H1 (cell line): ENCODE results near the gene AEBP1. TPM values are rescaled to one million over a fixed set of nuclear protein-coding genes. Genes with fewer than 3 reads are reported as not detected.

ENCODE experiments used
- CTCF ChIA-PET: fragments of 300-600 bp; sonication (Branson Sonifier 250); formaldehyde crosslinking; loops from one replicate; lab custom pipeline; 2021; ENCODE audit not compliant: partially characterized antibody; lab: Charles Lee
- POLR2A ChIA-PET: fragments of 300-600 bp; sonication (Branson Sonifier 250); formaldehyde crosslinking; loops from one replicate; lab custom pipeline; 2021; ENCODE audit warnings: inconsistent platforms; ENCODE audit not compliant: partially characterized antibody; lab: Charles Lee
- DNase-seq, 2 experiments: peaks; one replicate each; pipeline versions ENCODE4 v3.0.0 to v3.0.0-alpha.2; 2010 to 2022; ENCODE audit warnings: low spot score in 2 of 2, low read depth in 1 of 2, mixed read lengths in 1 of 2
- FAIRE-seq: peaks from 2 replicates; lab custom pipeline; 2011; peaks lifted over from hg19 to GRCh38; lab: Jason Lieb, UNC
- H2AFZ ChIP-seq: 2 replicates; pipeline ENCODE4 v1.8.1; 2012; ENCODE audit warnings: low read length, inconsistent platforms
- H2AK5ac ChIP-seq: 2 replicates; pipeline ENCODE4 v1.6.1; 2013; ENCODE audit warnings: low read depth, low read length
- H2BK120ac ChIP-seq: replicated peaks from 2 replicates; pipeline ENCODE3; 2013; ENCODE audit warnings: low read depth, low read length, inconsistent platforms
- H2BK12ac ChIP-seq: 2 replicates; pipeline ENCODE4 v1.6.1; 2013; ENCODE audit warnings: low read depth, low read length
- H2BK15ac ChIP-seq: 2 replicates; pipeline ENCODE4 v1.6.1; 2013; ENCODE audit warnings: low read length
- H2BK20ac ChIP-seq: 2 replicates; pipeline ENCODE4 v1.6.1; 2013; ENCODE audit warnings: low read length
- H2BK5ac ChIP-seq: 2 replicates; pipeline ENCODE4 v1.6.1; 2013; ENCODE audit warnings: low read depth, low read length
- H3K14ac ChIP-seq: 2 replicates; pipeline ENCODE4 v1.6.1; 2013; ENCODE audit warnings: inconsistent platforms; ENCODE audit not compliant: insufficient read length
- H3K18ac ChIP-seq: 2 replicates; pipeline ENCODE4 v1.6.1; 2013; ENCODE audit warnings: low read length; ENCODE audit errors: extremely low read depth
- H3K23ac ChIP-seq: 2 replicates; pipeline ENCODE4 v1.6.1; 2013; ENCODE audit warnings: inconsistent platforms; ENCODE audit not compliant: insufficient read length
- H3K23me2 ChIP-seq: 2 replicates; pipeline ENCODE4 v1.6.1; 2013; ENCODE audit warnings: low read depth, low read length
- H3K27ac ChIP-seq: 2 replicates; pipeline ENCODE4 v1.6.1; 2011; ENCODE audit warnings: low read depth, low read length, inconsistent platforms
- H3K27me3 ChIP-seq, 4 experiments: replicated peaks in 1 of 4; 1 replicate in 1 of 4; 2 replicates in 3 of 4; pipeline versions ENCODE4 v1.6.1 to v1.8.1; 2011 to 2013; ENCODE audit warnings: low read length in 3 of 4, mild to moderate bottlenecking in 3 of 4, inconsistent platforms in 2 of 4, mixed read lengths in 2 of 4, moderate library complexity in 1 of 4; ENCODE audit not compliant: control insufficient read depth in 3 of 4, insufficient read depth in 3 of 4; ENCODE audit errors: extremely low read depth in 1 of 4
- H3K36me3 ChIP-seq, 4 experiments: 2 replicates each; pipeline versions ENCODE4 v1.6.1 to v1.8.1; 2011 to 2013; ENCODE audit warnings: mild to moderate bottlenecking in 4 of 4, low read length in 3 of 4, moderate library complexity in 2 of 4, control low read depth in 1 of 4, inconsistent platforms in 1 of 4; ENCODE audit not compliant: insufficient read depth in 4 of 4, control insufficient read depth in 2 of 4
- H3K4ac ChIP-seq: replicated peaks from 2 replicates; pipeline ENCODE3; 2013; ENCODE audit warnings: low read length, low read depth, mixed read lengths, inconsistent platforms; ENCODE audit not compliant: insufficient read length
- H3K4me1 ChIP-seq, 4 experiments: replicated peaks in 1 of 4; 1 replicate in 1 of 4; 2 replicates in 3 of 4; pipeline versions ENCODE4 v1.6.1 to v1.8.1; 2011 to 2013; ENCODE audit warnings: low read length in 3 of 4, inconsistent platforms in 2 of 4, mixed read lengths in 1 of 4; ENCODE audit not compliant: insufficient read depth in 4 of 4, control insufficient read depth in 3 of 4
- H3K4me2 ChIP-seq, 2 experiments: 2 replicates each; pipeline versions ENCODE4 v1.6.1 to v1.8.1; 2011 to 2013; ENCODE audit warnings: low read depth in 2 of 2, low read length in 2 of 2, control low read depth in 1 of 2, inconsistent platforms in 1 of 2, mild to moderate bottlenecking in 1 of 2; ENCODE audit not compliant: insufficient read depth in 1 of 2
- H3K4me3 ChIP-seq, 4 experiments: fragments of 200-600, 300-600 bp in 1 of 4; sonication (generic), shearing (Covaris generic), sonication (Bioruptor Twin) in 1 of 4; 2 replicates each; pipeline versions ENCODE4 v1.5.1 to v1.8.1; 2011 to 2016; ENCODE audit warnings: low read length in 4 of 4, low read depth in 3 of 4, control low read depth in 2 of 4, inconsistent platforms in 2 of 4, mild to moderate bottlenecking in 2 of 4, mixed read lengths in 1 of 4, moderate library complexity in 1 of 4; ENCODE audit not compliant: insufficient read depth in 2 of 4; ENCODE audit errors: extremely low read depth in 1 of 4
- H3K56ac ChIP-seq: replicated peaks from 2 replicates; pipeline ENCODE3; 2013; ENCODE audit warnings: low read depth, mild to moderate bottlenecking, mixed read lengths, low read length, inconsistent platforms; ENCODE audit not compliant: insufficient read length
- H3K79me1 ChIP-seq: 2 replicates; pipeline ENCODE4 v1.6.1; 2013; ENCODE audit warnings: low read depth, low read length, control low read depth
- H3K79me2 ChIP-seq, 2 experiments: 2 replicates each; pipeline versions ENCODE4 v1.6.1 to v1.8.1; 2012 to 2013; ENCODE audit warnings: low read length in 2 of 2, mild to moderate bottlenecking in 2 of 2, inconsistent platforms in 1 of 2; ENCODE audit not compliant: insufficient read depth in 2 of 2, control insufficient read depth in 1 of 2
- H3K9ac ChIP-seq, 4 experiments: replicated peaks in 1 of 4; 1 replicate in 1 of 4; 2 replicates in 3 of 4; pipeline versions ENCODE4 v1.6.1 to v1.8.1; 2011 to 2013; ENCODE audit warnings: low read depth in 3 of 4, low read length in 3 of 4, control low read depth in 2 of 4, mild to moderate bottlenecking in 2 of 4, moderate library complexity in 2 of 4, inconsistent platforms in 1 of 4; ENCODE audit errors: extremely low read depth in 1 of 4
- H3K9me3 ChIP-seq, 2 experiments: 2 replicates each; pipeline versions ENCODE4 v1.6.1 to v1.8.1; 2012 to 2013; ENCODE audit warnings: mild to moderate bottlenecking in 2 of 2, moderate library complexity in 2 of 2, control low read depth in 1 of 2, inconsistent platforms in 1 of 2, low read depth in 1 of 2, low read length in 1 of 2, mixed read lengths in 1 of 2; ENCODE audit not compliant: insufficient read depth in 2 of 2
- H4K20me1 ChIP-seq, 2 experiments: replicated peaks in 1 of 2; 2 replicates each; pipeline versions ENCODE3 to v1.8.1; 2011 to 2013; ENCODE audit warnings: inconsistent platforms in 2 of 2, low read length in 2 of 2, mild to moderate bottlenecking in 1 of 2; ENCODE audit not compliant: insufficient read depth in 2 of 2, control insufficient read depth in 1 of 2
- H4K5ac ChIP-seq: 2 replicates; pipeline ENCODE4 v1.6.1; 2013; ENCODE audit warnings: low read length, low read depth, mixed read lengths, inconsistent platforms; ENCODE audit not compliant: insufficient read length
- H4K8ac ChIP-seq: 2 replicates; pipeline ENCODE4 v1.8.0; 2013; ENCODE audit warnings: mild to moderate bottlenecking, moderate library complexity, low read length, inconsistent platforms; ENCODE audit not compliant: insufficient read depth; ENCODE audit errors: extremely low read depth
- H4K91ac ChIP-seq: replicated peaks from 2 replicates; pipeline ENCODE3; 2013; ENCODE audit warnings: low read length, mixed read lengths, inconsistent platforms; ENCODE audit not compliant: insufficient read length
- CREB1 ChIP-seq: IDR thresholded peaks from 2 replicates; pipeline ENCODE4 v1.6.1; 2012; ENCODE audit warnings: inconsistent platforms
- CTCF ChIP-seq, 3 experiments: IDR thresholded peaks; 1 replicate in 2 of 3; 2 replicates in 1 of 3; pipeline versions ENCODE4 v1.5.1 to v1.6.1; 2011; ENCODE audit warnings: low read length in 3 of 3, mild to moderate bottlenecking in 3 of 3, inconsistent platforms in 2 of 3, low read depth in 1 of 3, moderate library complexity in 1 of 3; ENCODE audit not compliant: insufficient read depth in 1 of 3; ENCODE audit errors: control extremely low read depth in 1 of 3
- EGR1 ChIP-seq: IDR thresholded peaks from 2 replicates; pipeline ENCODE4 v1.6.1; 2011; ENCODE audit warnings: low read depth, low read length, borderline replicate concordance
- EZH2 ChIP-seq: fragments of 200-600 bp; sonication (generic); IDR thresholded peaks from 2 replicates; pipeline ENCODE4 v1.7.1; 2012; ENCODE audit warnings: low read depth, mild to moderate bottlenecking, moderate library complexity, low read length, inconsistent platforms; ENCODE audit not compliant: severe bottlenecking
- GABPA ChIP-seq: IDR thresholded peaks from 2 replicates; pipeline ENCODE4 v1.6.1; 2011; ENCODE audit warnings: mild to moderate bottlenecking, low read length, moderate library complexity, borderline replicate concordance; ENCODE audit not compliant: insufficient read depth
- JUN ChIP-seq: IDR thresholded peaks from 2 replicates; pipeline ENCODE4 v1.6.1; 2011; ENCODE audit warnings: low read depth, mild to moderate bottlenecking, improper control_type of control experiment, low read length
- POLR2AphosphoS5 ChIP-seq: IDR thresholded peaks from 2 replicates; pipeline ENCODE4 v1.6.1; 2011; ENCODE audit warnings: low read depth, low read length
- SIRT6 ChIP-seq: IDR thresholded peaks from one replicate; pipeline ENCODE4 v1.7.1; 2012; ENCODE audit warnings: low read length, inconsistent platforms
- SP1 ChIP-seq: IDR thresholded peaks from 2 replicates; pipeline ENCODE4 v1.6.1; 2011; ENCODE audit warnings: low read depth, low read length
- SP4 ChIP-seq: IDR thresholded peaks from 2 replicates; pipeline ENCODE4 v1.6.1; 2012; ENCODE audit warnings: low read length, inconsistent platforms
- TAF7 ChIP-seq: optimal IDR thresholded peaks from 2 replicates; pipeline ENCODE3; 2011; ENCODE audit warnings: low read depth, mild to moderate bottlenecking, inconsistent platforms, low read length, moderate library complexity, borderline replicate concordance
- WGBS, 2 experiments: shearing (Covaris generic) in 1 of 2; methylation state at CpG; one replicate each; pipeline versions ENCODE4 v1.1.6 to v1.1.7; 2013 to 2015; ENCODE audit warnings: low lambda C conversion rate in 2 of 2, mixed read lengths in 2 of 2, inconsistent platforms in 1 of 2, low coverage in 1 of 2, missing lambda C conversion rate in 1 of 2; ENCODE audit not compliant: insufficient replicate concordance in 2 of 2, insufficient coverage in 1 of 2, insufficient read length in 1 of 2; ENCODE audit errors: extremely low coverage in 1 of 2, missing lambda C conversion rate in 1 of 2; 5-methylcytosine and 5-hydroxymethylcytosine counted together
- polyA plus RNA-seq, 7 experiments: library from polyadenylated mRNA; depleted of rRNA in 3 of 7; stranded (reverse) in 5 of 7; unstranded in 2 of 7; fragments of >200 nt in 5 of 7; fragments of 200-250 nt in 2 of 7; gene quantifications; 1 replicate in 5 of 7; 2 replicates in 1 of 7; 4 replicates in 1 of 7; pipeline versions ENCODE4 v1.2.1 to v1.2.3, GENCODE V29; 2011 to 2013; ENCODE audit warnings: missing spikeins in 2 of 7, mixed read lengths in 2 of 7
- total RNA-seq: library from RNA; stranded (reverse); fragmentation: NEBNext Ultra II Directional; extraction: Animal tissue kit (Norgen Biotek cat#: 25700); gene quantifications from 2 replicates; pipeline ENCODE4 v1.2.1, GENCODE V29; 2021

Gene AEBP1
- total and polyA plus RNA-seq, 2 of the 8 experiments (the other 6 are each of a cell fraction or from before 2014, with no cell fraction given), result 10.4 to 41.2 TPM

GRCh38 chr7:44075296-44076075 is 28.7 kb upstream of the AEBP1 start:
- H4K5ac ChIP-seq, result no peak overlapping the region
- TF ChIP-seq POLR2AphosphoS5 (no peak), SIRT6 (no peak), EGR1 (no peak), TAF7 (no peak), CTCF (IDR thresholded peaks at IDR 0.05; ENCODE audit: control extremely low read depth in 1 of 3, insufficient read depth in 1 of 3, low read depth in 1 of 3, low read length in 3 of 3) (no peak), JUN (no peak), GABPA (no peak), EZH2 (no peak), SP4 (no peak), SP1 (no peak), CREB1 (no peak)

More at GRCh38 chr7:44075296-44076075, 28.7 kb upstream of the AEBP1 start:
- H3K4ac ChIP-seq, result no peak overlapping the region
- H3K27ac ChIP-seq, result no peak overlapping the region
- H3K9ac ChIP-seq, result no peak overlapping the region
- no peaks in the 10 kb centered on the region for H3K4me1 ChIP-seq
- H2BK15ac ChIP-seq, result no peak overlapping the region
- no peak overlapping the region for H4K8ac ChIP-seq
- WGBS, 2 experiments, result 87% methylated on average over 17 of the region's 17 CpGs; no CpG with 5 or more reads in 1 of the 2 experiments
- ChIA-PET POLR2A (interaction anchor here (1.4 to 5.5 kb wide), 3 partner anchors 10 to 39 kb away, joined by 3 to 48 read pairs (median 3); partner anchors contain the start of gene PGAM2), CTCF (interaction anchor here (0.6 to 2.7 kb wide), 6 partner anchors 8 to 83 kb away, joined by 3 to 15 read pairs (median 3); no protein-coding TSS in a partner anchor)
- peaks cover 17 to 27% (median 18%) of the 10 kb centered on the region in 4 experiments for H3K36me3 ChIP-seq
- H2BK20ac ChIP-seq, result no peak overlapping the region
- no peak overlapping the region for H4K91ac ChIP-seq
- no peaks in the 10 kb centered on the region for H3K79me2 ChIP-seq
- H3K23me2 ChIP-seq, result no peaks in the 10 kb centered on the region
- H3K27me3 ChIP-seq, result no peaks in the 10 kb centered on the region
- no peak overlapping the region for H3K14ac ChIP-seq
- H4K20me1 ChIP-seq, result peaks cover 0 to 8% of the 10 kb centered on the region in 2 experiments
- no peak overlapping the region for H2BK12ac ChIP-seq
- no peaks in the 10 kb centered on the region for H3K79me1 ChIP-seq
- H3K4me3 ChIP-seq, result no peak overlapping the region
- no peaks in the 10 kb centered on the region for H3K9me3 ChIP-seq
- no peak overlapping the region for H3K4me2 ChIP-seq
- H3K18ac ChIP-seq, result no peak overlapping the region
- no peak overlapping the region for H2AFZ ChIP-seq
- FAIRE-seq, result no peak
- H3K23ac ChIP-seq, result no peak overlapping the region
- no peak overlapping the region for H3K56ac ChIP-seq
- no peak overlapping the region for H2BK120ac ChIP-seq
- no peak overlapping the region for H2AK5ac ChIP-seq
- no peak overlapping the region for H2BK5ac ChIP-seq
- DNase-seq, result no peak
